Measurements from ENCODE around the gene ZNF678. TPM values are rescaled to one million over a fixed set of nuclear protein-coding genes. Genes with fewer than 3 reads are reported as not detected.

ZNF678 gene
- polyA plus RNA-seq, 1 of the 3 experiments (the other 2 are of a cell fraction), result 1.3 TPM

DNA sequence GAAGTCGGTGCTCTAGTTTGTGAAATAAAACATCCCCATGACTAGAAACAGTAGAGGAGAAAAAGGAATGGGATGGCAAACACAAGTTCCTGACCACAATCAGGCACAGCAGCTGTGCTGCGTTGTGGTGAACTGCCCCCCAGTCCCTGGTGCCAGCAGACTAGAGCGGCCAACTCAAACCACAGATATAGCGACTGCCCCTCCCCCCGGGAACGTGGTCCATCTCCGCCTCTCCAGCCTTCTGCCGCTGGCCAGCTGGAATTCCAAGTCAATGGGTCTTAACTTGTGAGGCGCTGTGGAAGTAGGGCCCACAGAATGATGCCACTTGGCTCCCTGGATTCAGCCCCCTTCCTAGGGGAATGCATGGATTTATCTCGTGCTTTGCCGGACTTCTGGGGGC is 41.6 kb upstream of the ZNF678 start:
- H4K20me1 ChIP-seq (ENCODE audit: insufficient read depth), result no peaks in the 10 kb centered on the region
- ChIA-PET CTCF (interaction anchor here (0.8 to 0.9 kb wide), 2 partner anchors 15 to 40 kb away, joined by 3 to 4 read pairs; no protein-coding TSS in a partner anchor), POLR2A (no interaction called here)
- no peaks in the 10 kb centered on the region for H3F3A ChIP-seq (replicated peaks; ENCODE audit: insufficient read depth)
- 76% methylated on average over 1 of the region's 11 CpGs for WGBS (ENCODE audit: low lambda C conversion rate)
- H3K27ac ChIP-seq (ENCODE audit: low read depth in 2 of 2, low read length in 1 of 2), result no peak overlapping the region
- TF ChIP-seq NRF1 (IDR thresholded peaks at IDR 0.05; ENCODE audit: low read depth, low read length), result no peak
- no peak for TF ChIP-seq USF2 (IDR thresholded peaks at IDR 0.05; ENCODE audit: borderline replicate concordance, low read depth, low read length)
- no peak for TF ChIP-seq FOXM1 (IDR thresholded peaks at IDR 0.05; ENCODE audit: low read depth)
- no peak for TF ChIP-seq MAX (IDR thresholded peaks at IDR 0.05; ENCODE audit: low read depth)
- no peak for TF ChIP-seq RCOR1 (IDR thresholded peaks at IDR 0.05; ENCODE audit: low read length)
- no peak for TF ChIP-seq GATA2 (CRISPR knock-in tag; IDR thresholded peaks at IDR 0.05)
- TF ChIP-seq TEAD4 (IDR thresholded peaks at IDR 0.05; ENCODE audit: borderline replicate concordance, insufficient read depth), result no peak
- TF ChIP-seq FOXJ3 (CRISPR knock-in tag; IDR thresholded peaks at IDR 0.05), result no peak
- no peak for TF ChIP-seq SIN3A (IDR thresholded peaks at IDR 0.05; ENCODE audit: borderline replicate concordance, low read depth, low read length)
- TF ChIP-seq, protein P1, sequence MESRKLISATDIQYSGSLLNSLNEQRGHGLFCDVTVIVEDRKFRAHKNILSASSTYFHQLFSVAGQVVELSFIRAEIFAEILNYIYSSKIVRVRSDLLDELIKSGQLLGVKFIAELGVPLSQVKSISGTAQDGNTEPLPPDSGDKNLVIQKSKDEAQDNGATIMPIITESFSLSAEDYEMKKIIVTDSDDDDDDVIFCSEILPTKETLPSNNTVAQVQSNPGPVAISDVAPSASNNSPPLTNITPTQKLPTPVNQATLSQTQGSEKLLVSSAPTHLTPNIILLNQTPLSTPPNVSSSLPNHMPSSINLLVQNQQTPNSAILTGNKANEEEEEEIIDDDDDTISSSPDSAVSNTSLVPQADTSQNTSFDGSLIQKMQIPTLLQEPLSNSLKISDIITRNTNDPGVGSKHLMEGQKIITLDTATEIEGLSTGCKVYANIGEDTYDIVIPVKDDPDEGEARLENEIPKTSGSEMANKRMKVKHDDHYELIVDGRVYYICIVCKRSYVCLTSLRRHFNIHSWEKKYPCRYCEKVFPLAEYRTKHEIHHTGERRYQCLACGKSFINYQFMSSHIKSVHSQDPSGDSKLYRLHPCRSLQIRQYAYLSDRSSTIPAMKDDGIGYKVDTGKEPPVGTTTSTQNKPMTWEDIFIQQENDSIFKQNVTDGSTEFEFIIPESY (IDR thresholded peaks at IDR 0.05; ENCODE audit: borderline replicate concordance, low read depth), result no peak
- TF ChIP-seq RXRA (IDR thresholded peaks at IDR 0.05; ENCODE audit: borderline replicate concordance, low read depth), result no peak
- no peak for TF ChIP-seq JUND (IDR thresholded peaks at IDR 0.05)
- H3K36me3 ChIP-seq (replicated peaks in 1 of 2; ENCODE audit: control insufficient read depth in 1 of 2, insufficient read depth in 2 of 2, low read length in 1 of 2), result no peaks in the 10 kb centered on the region
- H3K27me3 ChIP-seq (ENCODE audit: insufficient read depth), result no peaks in the 10 kb centered on the region
- H3K9me2 ChIP-seq, result no peaks in the 10 kb centered on the region
- no peak overlapping the region for H3K9ac ChIP-seq
- no peak overlapping the region for H3K4me2 ChIP-seq
- no peak for DNase-seq
- peaks cover 15% of the 10 kb centered on the region; the same call in 1 of the 2 replicates for H3K9me3 ChIP-seq
- no peaks in the 10 kb centered on the region for H3K4me1 ChIP-seq (ENCODE audit: control insufficient read depth in 1 of 2, insufficient read depth in 2 of 2, low read depth in 1 of 2, low read length in 1 of 2)
- H3K79me2 ChIP-seq (ENCODE audit: insufficient read depth), result no peaks in the 10 kb centered on the region
- H2AFZ ChIP-seq (ENCODE audit: low read depth), result no peak overlapping the region
- no peak overlapping the region for H3K4me3 ChIP-seq (ENCODE audit: low read depth in 2 of 2, low read length in 1 of 2)

- POLR2A ChIA-PET, result no interaction called here
- 62% methylated on average over 2 of the region's 2 CpGs for WGBS (ENCODE audit: low lambda C conversion rate)
- CTCF ChIA-PET, result interaction anchor here (2.8 kb wide), 1 partner anchor 17 kb away, joined by 17 read pairs; no protein-coding TSS in a partner anchor
- TF ChIP-seq RCOR1 (IDR thresholded peaks at IDR 0.05; ENCODE audit: low read length), result no peak
- no peak for TF ChIP-seq MAX (IDR thresholded peaks at IDR 0.05; ENCODE audit: low read depth)
- no peak for TF ChIP-seq TAF1 (IDR thresholded peaks at IDR 0.05; ENCODE audit: borderline replicate concordance, low read depth, low read length)
- TF ChIP-seq YY1 (IDR thresholded peaks at IDR 0.05; ENCODE audit: low read depth), result no peak
- TF ChIP-seq IRF3 (IDR thresholded peaks at IDR 0.05; ENCODE audit: low read depth, low read length), result no peak
- TF ChIP-seq RFX5 (IDR thresholded peaks at IDR 0.05; ENCODE audit: low read length), result no peak
- TF ChIP-seq FOSL2 (IDR thresholded peaks at IDR 0.05; ENCODE audit: borderline replicate concordance, low read depth), result no peak
- TF ChIP-seq, protein P2, sequence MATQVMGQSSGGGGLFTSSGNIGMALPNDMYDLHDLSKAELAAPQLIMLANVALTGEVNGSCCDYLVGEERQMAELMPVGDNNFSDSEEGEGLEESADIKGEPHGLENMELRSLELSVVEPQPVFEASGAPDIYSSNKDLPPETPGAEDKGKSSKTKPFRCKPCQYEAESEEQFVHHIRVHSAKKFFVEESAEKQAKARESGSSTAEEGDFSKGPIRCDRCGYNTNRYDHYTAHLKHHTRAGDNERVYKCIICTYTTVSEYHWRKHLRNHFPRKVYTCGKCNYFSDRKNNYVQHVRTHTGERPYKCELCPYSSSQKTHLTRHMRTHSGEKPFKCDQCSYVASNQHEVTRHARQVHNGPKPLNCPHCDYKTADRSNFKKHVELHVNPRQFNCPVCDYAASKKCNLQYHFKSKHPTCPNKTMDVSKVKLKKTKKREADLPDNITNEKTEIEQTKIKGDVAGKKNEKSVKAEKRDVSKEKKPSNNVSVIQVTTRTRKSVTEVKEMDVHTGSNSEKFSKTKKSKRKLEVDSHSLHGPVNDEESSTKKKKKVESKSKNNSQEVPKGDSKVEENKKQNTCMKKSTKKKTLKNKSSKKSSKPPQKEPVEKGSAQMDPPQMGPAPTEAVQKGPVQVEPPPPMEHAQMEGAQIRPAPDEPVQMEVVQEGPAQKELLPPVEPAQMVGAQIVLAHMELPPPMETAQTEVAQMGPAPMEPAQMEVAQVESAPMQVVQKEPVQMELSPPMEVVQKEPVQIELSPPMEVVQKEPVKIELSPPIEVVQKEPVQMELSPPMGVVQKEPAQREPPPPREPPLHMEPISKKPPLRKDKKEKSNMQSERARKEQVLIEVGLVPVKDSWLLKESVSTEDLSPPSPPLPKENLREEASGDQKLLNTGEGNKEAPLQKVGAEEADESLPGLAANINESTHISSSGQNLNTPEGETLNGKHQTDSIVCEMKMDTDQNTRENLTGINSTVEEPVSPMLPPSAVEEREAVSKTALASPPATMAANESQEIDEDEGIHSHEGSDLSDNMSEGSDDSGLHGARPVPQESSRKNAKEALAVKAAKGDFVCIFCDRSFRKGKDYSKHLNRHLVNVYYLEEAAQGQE (IDR thresholded peaks at IDR 0.05; ENCODE audit: low read depth, low read length), result no peak
- no peak for TF ChIP-seq POLR2AphosphoS5 (IDR thresholded peaks at IDR 0.05; ENCODE audit: low read depth, low read length)
- no peak for TF ChIP-seq NRF1 (IDR thresholded peaks at IDR 0.05; ENCODE audit: low read depth, low read length)
- no peak for TF ChIP-seq ELF1 (IDR thresholded peaks at IDR 0.05)
Measured at GRCh38 chr1:227526524-227526923, 36.8 kb upstream of the ZNF678 start.

More at GRCh38 chr1:227526524-227526923, 36.8 kb upstream of the ZNF678 start:
- Histone ChIP-seq H3K27ac (ENCODE audit: low read depth in 2 of 2, low read length in 1 of 2) (no peak overlapping the region), H3K9me2 (no peaks in the 10 kb centered on the region), H3K27me3 (ENCODE audit: insufficient read depth) (no peaks in the 10 kb centered on the region), H3K4me2 (no peak overlapping the region), H2AFZ (ENCODE audit: low read depth) (no peak overlapping the region), H3K9ac (no peak overlapping the region), H3K9me3 (peaks cover 28% of the 10 kb centered on the region), H3K4me1 (ENCODE audit: control insufficient read depth in 1 of 2, insufficient read depth in 2 of 2, low read depth in 1 of 2, low read length in 1 of 2) (no peaks in the 10 kb centered on the region), H3K79me2 (ENCODE audit: insufficient read depth) (no peaks in the 10 kb centered on the region), H3K4me3 (ENCODE audit: low read depth in 2 of 2, low read length in 1 of 2) (no peak overlapping the region), H4K20me1 (ENCODE audit: insufficient read depth) (no peaks in the 10 kb centered on the region), H3K36me3 (replicated peaks in 1 of 2; ENCODE audit: control insufficient read depth in 1 of 2, insufficient read depth in 2 of 2, low read length in 1 of 2) (no peaks in the 10 kb centered on the region), H3F3A (replicated peaks; ENCODE audit: insufficient read depth) (no peaks in the 10 kb centered on the region)
- DNase-seq, result no peak

All from SK-N-SH (cell line).